ENCODE data around the gene ERO1A. TPM values are rescaled to one million over a fixed set of nuclear protein-coding genes. Genes with fewer than 3 reads are reported as not detected.

ERO1A gene
- total RNA-seq: 47.6 TPM

GRCh38 chr14:52695481-52696091 is at the start of gene ERO1A:
Gene ERO1A, minus strand, starts transcription at chr14:52695558. Its CDS starts 77 bp downstream, at chr14:52695481.

GRCh38 chr14:52729925-52730708 is 34.8 kb upstream of the ERO1A start, which contains the start of gene STYX:
Gene STYX, plus strand, starts transcription at chr14:52730166. Its CDS starts 309 bp downstream, at chr14:52730475.

GRCh38 chr14:52706724-52707706 is 11.7 kb upstream of the ERO1A start, which contains the start of gene PSMC6:
Gene PSMC6, plus strand, starts transcription at chr14:52707200. Its CDS starts 20 bp downstream, at chr14:52707220.

Other genes with a start within 250 kb of the ERO1A start
- 46.3 TPM for gene TXNDC16, start 143.1 kb downstream of the ERO1A start, total RNA-seq
- gene GPR137C, start 142.7 kb downstream of the ERO1A start, total RNA-seq: 33.2 TPM
- 137 TPM for gene PSMC6, start 11.6 kb upstream of the ERO1A start, total RNA-seq
- gene STYX, start 34.6 kb upstream of the ERO1A start, total RNA-seq: 21.6 TPM
- gene GNPNAT1, start 96.0 kb upstream of the ERO1A start, total RNA-seq: 15.7 TPM